ENCODE results near the gene ZNF593.

ZNF593 gene

DNA sequence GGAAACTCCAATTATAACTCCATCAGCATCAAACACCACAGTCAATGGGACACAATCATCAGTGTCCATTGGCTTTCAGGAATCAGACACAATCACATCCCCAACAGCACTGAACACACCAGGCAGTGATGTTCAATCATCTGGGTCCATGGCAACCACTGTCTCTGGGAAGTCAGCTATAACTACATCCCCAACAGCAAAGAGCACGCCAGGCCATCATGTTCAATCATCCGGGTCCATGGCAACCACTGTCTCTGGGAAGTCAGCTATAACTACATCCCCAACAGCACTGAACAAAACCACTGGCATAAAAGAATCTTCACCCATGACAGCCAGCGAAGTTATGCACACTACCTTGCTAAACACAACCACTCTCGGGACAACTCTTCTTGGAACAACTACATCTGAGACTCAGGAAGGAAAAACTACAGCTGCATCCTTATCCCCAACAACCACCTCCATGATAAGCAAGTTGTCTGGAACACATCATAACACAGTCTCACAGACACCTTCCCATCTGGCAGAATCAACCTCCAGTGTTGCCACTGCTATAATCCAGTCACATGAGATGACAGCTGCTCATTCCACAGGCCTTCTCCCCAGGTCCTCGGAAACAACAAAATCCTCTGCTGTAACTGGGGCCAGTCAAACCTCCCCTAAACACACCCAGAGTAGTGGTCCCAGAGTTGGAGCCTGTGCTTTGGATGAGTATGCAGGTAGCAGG lies 40.6 kb downstream of the ZNF593 start:
- DNase-seq (ENCODE audit: low spot score): no peak

GRCh38 chr1:26212726-26213125 lies 43.0 kb downstream of the ZNF593 start:
- no peak for DNase-seq (ENCODE audit: low spot score)

DNA sequence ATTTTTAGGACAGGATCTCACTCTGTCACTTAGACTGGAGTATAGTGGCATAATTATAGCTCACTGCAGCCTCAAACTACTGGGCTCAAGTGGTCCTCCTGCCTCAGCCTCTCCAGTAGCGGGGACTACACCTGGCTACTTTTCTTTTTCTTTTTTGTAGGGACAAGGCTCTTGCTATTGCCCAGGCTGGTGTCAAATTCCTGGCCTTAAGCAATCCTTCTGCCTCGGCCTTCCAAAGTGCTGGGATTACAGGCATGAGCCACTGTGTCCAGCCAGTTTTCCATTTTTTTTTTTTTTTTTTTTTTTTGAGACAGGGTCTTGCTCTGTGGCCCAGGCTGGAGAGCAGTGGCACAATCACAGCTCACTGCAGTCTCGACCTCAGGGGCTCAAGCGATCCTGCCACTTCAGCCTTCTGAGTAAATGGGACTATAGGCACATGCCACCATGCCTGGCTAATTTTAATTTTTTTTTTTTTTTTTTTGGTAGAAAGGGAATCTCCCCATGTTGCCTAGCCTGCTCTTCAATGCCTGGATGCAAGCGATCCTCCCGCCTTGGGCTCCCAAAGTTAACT lies 43.7 kb downstream of the ZNF593 start:
- DNase-seq (ENCODE audit: low spot score): no peak

DNA sequence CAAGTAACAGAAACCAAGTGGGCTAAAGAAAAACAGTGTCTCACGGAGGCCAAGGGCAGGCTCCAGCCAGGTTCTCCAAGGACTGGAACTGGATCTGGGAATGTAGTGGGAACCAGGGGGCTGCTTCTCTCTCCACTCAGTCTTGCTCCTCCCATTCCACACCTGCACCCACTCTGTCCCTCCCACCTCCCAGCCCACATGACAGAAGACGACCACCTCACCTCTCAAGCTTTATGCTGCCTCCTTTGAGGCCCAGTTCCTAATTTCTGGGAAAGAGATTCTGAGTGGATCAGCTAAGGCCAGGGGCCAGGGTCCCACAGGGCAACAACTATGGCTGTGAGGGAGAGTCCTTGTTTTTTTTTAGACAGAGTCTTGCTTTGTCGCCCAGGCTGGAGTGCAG lies 45.5 kb downstream of the ZNF593 start:
- no peak for DNase-seq (ENCODE audit: low spot score)

GRCh38 chr1:26218906-26219494 lies 49.3 kb downstream of the ZNF593 start:
- DNase-seq (ENCODE audit: low spot score): peak; percentile 21
